GM19351 (cell line): ENCODE results near the gene MTMR3.
"Not testable (repeated sequence)": the region's sequence is repeated elsewhere in the genome, so short reads cannot be mapped to it uniquely, and the experiment has no call there.

Source experiments
- ATAC-seq: cut with Tn5 transposase; IDR thresholded peaks from one replicate; pipeline ENCODE4 v1.9.1; 2021; ENCODE audit warnings: mild to moderate bottlenecking, moderate library complexity; ENCODE audit not compliant: unreplicated experiment

MTMR3 gene

GRCh38 chr22:29956680-29957079 lies 73.7 kb downstream of the MTMR3 start:
- no peak for ATAC-seq

GRCh38 chr22:29958170-29958569 lies 75.2 kb downstream of the MTMR3 start:
- ATAC-seq: no peak

- ATAC-seq: no peak
These were observed 81.8 kb downstream of the MTMR3 start for GRCh38 chr22:29964776-29965175.

GRCh38 chr22:29967461-29967860 lies 84.5 kb downstream of the MTMR3 start:
- no peak for ATAC-seq

- ATAC-seq: no peak
These were observed 88.6 kb downstream of the MTMR3 start for GRCh38 chr22:29971607-29972006.

GRCh38 chr22:29972121-29972520 lies 89.1 kb downstream of the MTMR3 start:
- ATAC-seq: no peak

GRCh38 chr22:29973269-29973668 lies 90.3 kb downstream of the MTMR3 start:
- ATAC-seq: no peak

GRCh38 chr22:29973680-29974079 lies 90.7 kb downstream of the MTMR3 start:
- not testable (repeated sequence) for ATAC-seq

GRCh38 chr22:29975494-29975893 lies 92.5 kb downstream of the MTMR3 start:
- ATAC-seq: no peak

GRCh38 chr22:29977107-29977506 lies 94.1 kb downstream of the MTMR3 start:
- ATAC-seq: no peak

GRCh38 chr22:29979777-29980321 lies 96.9 kb downstream of the MTMR3 start:
- ATAC-seq: no peak

GRCh38 chr22:29983296-29983917 lies 100.4 kb downstream of the MTMR3 start:
- ATAC-seq: no peak

GRCh38 chr22:29985912-29986311 lies 102.9 kb downstream of the MTMR3 start:
- ATAC-seq: no peak

- ATAC-seq: no peak
These were observed 104.2 kb downstream of the MTMR3 start for GRCh38 chr22:29987137-29987536.

GRCh38 chr22:29988719-29989118 lies 105.7 kb downstream of the MTMR3 start:
- ATAC-seq: no peak

GRCh38 chr22:29989446-29989845 lies 106.5 kb downstream of the MTMR3 start:
- no peak for ATAC-seq

GRCh38 chr22:29992341-29993275 lies 109.6 kb downstream of the MTMR3 start:
- ATAC-seq: no peak

- ATAC-seq: no peak
These were observed 111.2 kb downstream of the MTMR3 start for GRCh38 chr22:29994027-29994715.

GRCh38 chr22:29994943-29995342 lies 112.0 kb downstream of the MTMR3 start:
- no peak for ATAC-seq

GRCh38 chr22:29997107-29997506 lies 114.1 kb downstream of the MTMR3 start:
- no peak for ATAC-seq

- no peak for ATAC-seq
These were observed 114.5 kb downstream of the MTMR3 start for GRCh38 chr22:29997516-29997915.
